Measurements from ENCODE around the gene MAP7.

DNA sequence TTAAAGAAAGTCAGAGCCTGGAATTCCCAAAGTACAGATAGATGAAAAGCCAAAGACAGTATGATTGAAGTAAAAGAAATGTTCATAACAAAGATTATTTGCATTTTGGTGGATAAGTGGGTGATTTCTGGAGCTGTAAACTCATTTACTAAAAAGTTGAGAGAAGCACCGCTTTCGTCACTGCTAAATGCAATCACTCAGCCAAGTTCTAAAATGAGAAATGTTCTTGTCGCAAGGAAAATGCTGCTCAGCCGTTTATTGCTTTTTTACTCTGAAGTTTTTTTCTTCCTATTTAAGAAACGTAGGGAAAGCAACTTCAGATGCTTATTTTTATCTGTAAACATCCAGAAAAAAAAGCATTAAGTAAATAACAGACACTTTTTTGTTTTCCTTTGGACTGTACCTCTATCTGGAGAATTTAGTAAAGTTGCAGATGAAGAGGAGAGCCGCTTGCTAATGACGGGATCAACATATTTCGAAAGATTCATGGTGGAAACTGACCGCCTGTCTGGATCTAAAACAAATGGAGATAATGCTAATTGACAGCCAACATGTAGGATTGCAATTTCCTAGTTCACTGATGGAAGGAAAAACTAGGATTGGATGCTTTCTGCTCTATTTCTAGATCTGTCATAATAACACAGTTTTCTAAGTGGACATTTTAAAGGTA lies 166.8 kb downstream of the MAP7 start:
- TF ChIP-seq POLR2A (IDR thresholded peaks at IDR 0.05) = no peak
- TF ChIP-seq, protein P1, sequence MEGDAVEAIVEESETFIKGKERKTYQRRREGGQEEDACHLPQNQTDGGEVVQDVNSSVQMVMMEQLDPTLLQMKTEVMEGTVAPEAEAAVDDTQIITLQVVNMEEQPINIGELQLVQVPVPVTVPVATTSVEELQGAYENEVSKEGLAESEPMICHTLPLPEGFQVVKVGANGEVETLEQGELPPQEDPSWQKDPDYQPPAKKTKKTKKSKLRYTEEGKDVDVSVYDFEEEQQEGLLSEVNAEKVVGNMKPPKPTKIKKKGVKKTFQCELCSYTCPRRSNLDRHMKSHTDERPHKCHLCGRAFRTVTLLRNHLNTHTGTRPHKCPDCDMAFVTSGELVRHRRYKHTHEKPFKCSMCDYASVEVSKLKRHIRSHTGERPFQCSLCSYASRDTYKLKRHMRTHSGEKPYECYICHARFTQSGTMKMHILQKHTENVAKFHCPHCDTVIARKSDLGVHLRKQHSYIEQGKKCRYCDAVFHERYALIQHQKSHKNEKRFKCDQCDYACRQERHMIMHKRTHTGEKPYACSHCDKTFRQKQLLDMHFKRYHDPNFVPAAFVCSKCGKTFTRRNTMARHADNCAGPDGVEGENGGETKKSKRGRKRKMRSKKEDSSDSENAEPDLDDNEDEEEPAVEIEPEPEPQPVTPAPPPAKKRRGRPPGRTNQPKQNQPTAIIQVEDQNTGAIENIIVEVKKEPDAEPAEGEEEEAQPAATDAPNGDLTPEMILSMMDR (IDR thresholded peaks at IDR 0.05) = no peak
